Non-pigmented ciliary epithelial cell (primary cell): ENCODE measurements around the gene MYO9A.

Experiments
- DNase-seq: peaks from one replicate; pipeline ENCODE4 v3.0.0-alpha.2; 2010; ENCODE audit warnings: low read depth

MYO9A gene

GRCh38 chr15:71809346-71809745, 308.6 kb downstream of the MYO9A start:
- DNase-seq = no peak

- no peak for DNase-seq
These were observed 309.5 kb downstream of the MYO9A start for GRCh38 chr15:71808311-71809020.

- DNase-seq = no peak
These were observed 310.3 kb downstream of the MYO9A start for GRCh38 chr15:71807691-71808091.

GRCh38 chr15:71807125-71807629, 310.8 kb downstream of the MYO9A start:
- DNase-seq = peak; percentile 28

GRCh38 chr15:71806452-71806931, 311.5 kb downstream of the MYO9A start:
- peak; percentile 13 for DNase-seq

- DNase-seq = no peak
These were observed 313.1 kb downstream of the MYO9A start for GRCh38 chr15:71804695-71805470.

- no peak for DNase-seq
These were observed 313.7 kb downstream of the MYO9A start for GRCh38 chr15:71804226-71804625.

- DNase-seq = no peak
These were observed 315.2 kb downstream of the MYO9A start for GRCh38 chr15:71802770-71803169.

- no peak for DNase-seq
These were observed 315.9 kb downstream of the MYO9A start for GRCh38 chr15:71801935-71802655.

GRCh38 chr15:71800835-71801745, 316.9 kb downstream of the MYO9A start:
- DNase-seq = peak; percentile 51

GRCh38 chr15:71800190-71800589, 317.8 kb downstream of the MYO9A start:
- no peak for DNase-seq

GRCh38 chr15:71798641-71799040, 319.3 kb downstream of the MYO9A start:
- no peak for DNase-seq

GRCh38 chr15:71792521-71792920, 325.4 kb downstream of the MYO9A start:
- no peak for DNase-seq

- no peak for DNase-seq
These were observed 326.0 kb downstream of the MYO9A start for GRCh38 chr15:71791975-71792374.

- DNase-seq = peak; percentile 53
These were observed 327.9 kb downstream of the MYO9A start for GRCh38 chr15:71790081-71790480.

GRCh38 chr15:71789616-71790015, 328.3 kb downstream of the MYO9A start:
- no peak for DNase-seq

- no peak for DNase-seq
These were observed 329.0 kb downstream of the MYO9A start for GRCh38 chr15:71788646-71789579.

- no peak for DNase-seq
These were observed 331.3 kb downstream of the MYO9A start for GRCh38 chr15:71786673-71787072.

- DNase-seq = no peak
These were observed 332.0 kb downstream of the MYO9A start for GRCh38 chr15:71785996-71786395.

GRCh38 chr15:71784719-71785118, 333.2 kb downstream of the MYO9A start:
- DNase-seq = no peak
